H9 (cell line): ENCODE data around the gene C4orf46. TPM values are rescaled to one million over a fixed set of nuclear protein-coding genes. Genes with fewer than 3 reads are reported as not detected.

Source experiments
- DNase-seq: peaks from one replicate; pipeline ENCODE4 v3.0.0-alpha.2; 2017
- H2AFZ ChIP-seq: one replicate; pipeline ENCODE4 v1.6.1; 2013; ENCODE audit warnings: mild to moderate bottlenecking, low read length, control low read depth, moderate library complexity
- H2AK5ac ChIP-seq: 2 replicates; pipeline ENCODE4 v1.6.1; 2013; ENCODE audit warnings: low read length, control low read depth, mixed read lengths; ENCODE audit not compliant: insufficient read length
- H2BK120ac ChIP-seq: one replicate; pipeline ENCODE4 v1.6.1; 2013; ENCODE audit warnings: low read depth, mild to moderate bottlenecking, low read length, control low read depth, inconsistent platforms; ENCODE audit not compliant: poor library complexity, severe bottlenecking
- H2BK12ac ChIP-seq: 2 replicates; pipeline ENCODE4 v1.6.1; 2013; ENCODE audit warnings: low read length, control low read depth, mixed read lengths, low read depth; ENCODE audit not compliant: insufficient read length
- H2BK15ac ChIP-seq: 2 replicates; pipeline ENCODE4 v1.6.1; 2013; ENCODE audit warnings: low read depth, low read length, control low read depth
- H2BK20ac ChIP-seq: one replicate; pipeline ENCODE4 v1.6.1; 2013; ENCODE audit warnings: low read depth, mild to moderate bottlenecking, low read length, control low read depth, inconsistent platforms; ENCODE audit not compliant: poor library complexity, severe bottlenecking
- H2BK5ac ChIP-seq: 2 replicates; pipeline ENCODE4 v1.6.1; 2013; ENCODE audit warnings: low read length, control low read depth, mixed read lengths; ENCODE audit not compliant: insufficient read length
- H3K14ac ChIP-seq: 2 replicates; pipeline ENCODE4 v1.6.1; 2013; ENCODE audit warnings: low read length, control low read depth; ENCODE audit not compliant: insufficient read depth
- H3K18ac ChIP-seq: 2 replicates; pipeline ENCODE4 v1.6.1; 2013; ENCODE audit warnings: low read depth, mild to moderate bottlenecking, mixed read lengths, low read length, control low read depth; ENCODE audit not compliant: insufficient read length
- H3K23ac ChIP-seq: 2 replicates; pipeline ENCODE4 v1.6.1; 2013; ENCODE audit warnings: low read length, control low read depth, mixed read lengths, low read depth; ENCODE audit not compliant: insufficient read length
- H3K23me2 ChIP-seq: 2 replicates; pipeline ENCODE4 v1.6.1; 2013; ENCODE audit warnings: low read depth, mild to moderate bottlenecking, mixed read lengths, low read length, control low read depth; ENCODE audit not compliant: insufficient read length, poor library complexity, severe bottlenecking
- H3K27ac ChIP-seq: 2 replicates; pipeline ENCODE4 v1.5.1; 2013; ENCODE audit warnings: low read length, control low read depth, mixed read lengths, low read depth; ENCODE audit not compliant: insufficient read length
- H3K27me3 ChIP-seq: 2 replicates; pipeline ENCODE4 v1.6.1; 2013; ENCODE audit warnings: low read length, control low read depth, inconsistent platforms; ENCODE audit not compliant: insufficient read depth
- H3K4ac ChIP-seq: 2 replicates; pipeline ENCODE4 v1.6.1; 2013; ENCODE audit warnings: low read depth, mild to moderate bottlenecking, control low read depth, inconsistent platforms, low read length, moderate library complexity
- H3K4me1 ChIP-seq: 2 replicates; pipeline ENCODE4 v1.6.1; 2013; ENCODE audit warnings: low read length, control low read depth, inconsistent platforms; ENCODE audit not compliant: insufficient read depth
- H3K4me2 ChIP-seq: 2 replicates; pipeline ENCODE4 v1.6.1; 2013; ENCODE audit warnings: low read length, control low read depth, mixed read lengths; ENCODE audit not compliant: insufficient read length, insufficient read depth
- H3K56ac ChIP-seq: 2 replicates; pipeline ENCODE4 v1.6.1; 2013; ENCODE audit warnings: low read depth, mild to moderate bottlenecking, mixed read lengths, low read length, control low read depth; ENCODE audit not compliant: insufficient read length
- H3K79me1 ChIP-seq: 2 replicates; pipeline ENCODE4 v1.6.1; 2013; ENCODE audit warnings: low read depth, mild to moderate bottlenecking, moderate library complexity, low read length, control low read depth, inconsistent platforms; ENCODE audit not compliant: insufficient read depth, poor library complexity, severe bottlenecking
- H3K79me2 ChIP-seq: 2 replicates; pipeline ENCODE4 v1.6.1; 2013; ENCODE audit warnings: low read length, control low read depth, inconsistent platforms; ENCODE audit not compliant: insufficient read depth
- H3K9ac ChIP-seq: 2 replicates; pipeline ENCODE4 v1.6.1; 2013; ENCODE audit warnings: low read length, control low read depth, mixed read lengths; ENCODE audit not compliant: insufficient read length; ENCODE audit errors: extremely low read depth
- H3K9me3 ChIP-seq: one replicate; pipeline ENCODE4 v1.6.1; 2013; ENCODE audit warnings: low read depth, low read length, inconsistent platforms; ENCODE audit not compliant: control insufficient read depth
- H3T11ph ChIP-seq: one replicate; pipeline ENCODE4 v1.6.1; 2013; ENCODE audit warnings: mild to moderate bottlenecking, low read length, control low read depth, inconsistent platforms
- H4K20me1 ChIP-seq: one replicate; pipeline ENCODE4 v1.6.1; 2013; ENCODE audit not compliant: control insufficient read depth, insufficient read length, insufficient read depth
- H4K5ac ChIP-seq: 2 replicates; pipeline ENCODE4 v1.6.1; 2013; ENCODE audit warnings: low read depth, mild to moderate bottlenecking, mixed read lengths, low read length, control low read depth; ENCODE audit not compliant: insufficient read length
- H4K8ac ChIP-seq: replicated peaks from 2 replicates; pipeline ENCODE4 v1.6.1; 2013; ENCODE audit warnings: low read length, control low read depth, mixed read lengths, low read depth; ENCODE audit not compliant: insufficient read length
- H4K91ac ChIP-seq: 2 replicates; pipeline ENCODE4 v1.6.1; 2013; ENCODE audit warnings: low read depth, mild to moderate bottlenecking, moderate library complexity, mixed read lengths, low read length, control low read depth; ENCODE audit not compliant: insufficient read length
- H3K27ac Mint-ChIP-seq, 3 experiments: 2 replicates in 2 of 3; 3 replicates in 1 of 3; pipeline ENCODE4 v1.8.0; 2020 to 2021; ENCODE audit warnings: mixed read lengths in 3 of 3, mild to moderate bottlenecking in 1 of 3, moderate library complexity in 1 of 3
- H3K27me3 Mint-ChIP-seq: 2 replicates; pipeline ENCODE4 v1.8.0; 2021; ENCODE audit warnings: low read depth, mild to moderate bottlenecking, moderate library complexity, mixed read lengths
- H3K36me3 Mint-ChIP-seq, 3 experiments: 2 replicates in 2 of 3; 3 replicates in 1 of 3; pipeline ENCODE4 v1.8.0; 2020 to 2021; ENCODE audit warnings: low read depth in 3 of 3, mixed read lengths in 3 of 3; ENCODE audit not compliant: insufficient read depth in 1 of 3
- H3K4me1 Mint-ChIP-seq, 2 experiments: 2 replicates each; pipeline ENCODE4 v1.8.0; 2020; ENCODE audit warnings: mixed read lengths in 2 of 2
- H3K4me3 Mint-ChIP-seq, 2 experiments: 2 replicates in 1 of 2; 3 replicates in 1 of 2; pipeline ENCODE4 v1.8.0; 2020 to 2021; ENCODE audit warnings: mild to moderate bottlenecking in 2 of 2, mixed read lengths in 2 of 2, moderate library complexity in 1 of 2
- H3K9me3 Mint-ChIP-seq, 2 experiments: 2 replicates in 1 of 2; 3 replicates in 1 of 2; pipeline ENCODE4 v1.8.0; 2020; ENCODE audit warnings: mild to moderate bottlenecking in 2 of 2, mixed read lengths in 2 of 2, moderate library complexity in 1 of 2
- CTCF ChIP-seq: fragments of 200-600 bp; sonication (generic); conservative IDR thresholded peaks from 3 replicates; pipeline ENCODE4 v1.8.0; 2021; ENCODE audit warnings: antibody characterized with exemption, mild to moderate bottlenecking
- WGBS: extraction: QIAGEN DNeasy Blood & Tissue Kit; methylation state at CpG from one replicate; pipeline ENCODE4 v1.1.7; 2013; ENCODE audit warnings: missing lambda C conversion rate, low lambda C conversion rate, mixed read lengths; ENCODE audit not compliant: insufficient read length; ENCODE audit errors: extremely low coverage; 5-methylcytosine and 5-hydroxymethylcytosine counted together
- total RNA-seq: library from RNA; stranded (reverse); gene quantifications from 2 replicates; pipeline ENCODE4 v1.2.1, GENCODE V29; 2021

The C4orf46 gene
- total RNA-seq, 1 experiment from 2014 or later = 19.6 TPM

GRCh38 chr4:158667651-158668198, 4.0 kb downstream of the C4orf46 start:
- Histone ChIP-seq H2BK5ac (no peak overlapping the region), H2BK120ac (no peak overlapping the region), H3K27ac (no peak overlapping the region), H2AK5ac (no peak overlapping the region), H3K9me3 (no peaks in the 10 kb centered on the region), H3K14ac (no peak overlapping the region), H3K4me1 (no peaks in the 10 kb centered on the region), H2AFZ (no peak overlapping the region), H3K27me3 (no peaks in the 10 kb centered on the region), H2BK20ac (no peak overlapping the region), H3K56ac (no peak overlapping the region), H2BK15ac (no peak overlapping the region), H3T11ph (no peak overlapping the region), H3K23ac (no peak overlapping the region), H4K8ac (no peak overlapping the region), H3K23me2 (peaks cover 12% of the 10 kb centered on the region), H3K79me2 (peaks cover 5% of the 10 kb centered on the region; the same call in 1 of the 2 replicates), H3K9ac (no peak overlapping the region), H4K20me1 (no peaks in the 10 kb centered on the region), H3K4ac (no peak overlapping the region), H4K5ac (no peak overlapping the region), H3K18ac (no peak overlapping the region), H3K4me2 (no peak overlapping the region), H2BK12ac (no peak overlapping the region), H3K79me1 (peaks cover 3% of the 10 kb centered on the region), H4K91ac (no peak overlapping the region)
- DNase-seq = no peak
- Mint-ChIP-seq H3K4me1 (peaks cover 10 to 13% of the 10 kb centered on the region in 2 experiments), H3K27me3 (no peaks in the 10 kb centered on the region; the same call in none of the 2 replicates), H3K9me3 (peaks cover 0 to 4% of the 10 kb centered on the region in 2 experiments; a peak in 1 of 5 replicates), H3K4me3 (no peak overlapping the region), H3K27ac (no peak overlapping the region), H3K36me3 (peaks cover 21 to 34% (median 26%) of the 10 kb centered on the region in 3 experiments)
- TF ChIP-seq CTCF = peak; percentile 76
- no CpG with 5 or more reads among the region's 3 CpGs for WGBS
